ENCODE data around the gene RFXAP. TPM values are rescaled to one million over a fixed set of nuclear protein-coding genes. Genes with fewer than 3 reads are reported as not detected.
"Not testable (repeated sequence)": the region's sequence is repeated elsewhere in the genome, so short reads cannot be mapped to it uniquely, and the experiment has no call there.

The RFXAP gene
- total and polyA plus RNA-seq, 2 donors (not counting 1 experiment from before 2014, with no cell fraction given), result 1.8 to 4.6 TPM

GRCh38 chr13:36778083-36778671 is 40.8 kb upstream of the RFXAP start:
- no peak overlapping the region for H3K27ac ChIP-seq (ENCODE audit: insufficient read depth, low read length)
- H3K27me3 ChIP-seq (ENCODE audit: control insufficient read depth, insufficient read depth, low read length), result no peaks in the 10 kb centered on the region
- H3K4me1 ChIP-seq (ENCODE audit: control insufficient read depth, extremely low read depth, insufficient read depth, low read length), result no peaks in the 10 kb centered on the region
- no peaks in the 10 kb centered on the region for H3K9me3 ChIP-seq (ENCODE audit: control insufficient read depth, insufficient read depth, low read depth, low read length)
- no peaks in the 10 kb centered on the region for H3K36me3 ChIP-seq (ENCODE audit: control insufficient read depth, insufficient read depth, low read length)
- no peak overlapping the region for H3K4me2 ChIP-seq (ENCODE audit: extremely low read depth, insufficient read depth, low read length)
- TF ChIP-seq EZH2 (IDR thresholded peaks at IDR 0.05; ENCODE audit: low read length, missing control alignments) (no peak), CTCF (conservative IDR thresholded peaks at IDR 0.05 in 1 of 2, IDR thresholded peaks at IDR 0.05 in 1 of 2; ENCODE audit: low read depth in 1 of 2, low read length in 2 of 2) (no peak)
- peak; percentile 61 to 97 for DNase-seq (ENCODE audit: low read depth in 2 of 2)
- no peaks in the 10 kb centered on the region for H4K20me1 ChIP-seq (ENCODE audit: control insufficient read depth, extremely low read depth, insufficient read depth, low read length)
- no peak overlapping the region for H2AFZ ChIP-seq (ENCODE audit: low read length)
- no peaks in the 10 kb centered on the region for H3K79me2 ChIP-seq (ENCODE audit: control insufficient read depth, insufficient read depth, low read length)
- peak overlapping the region in 2 of 4 experiments; percentile 16 to 41 for H3K4me3 ChIP-seq (replicated peaks in 1 of 4; ENCODE audit: control extremely low read depth in 1 of 4, insufficient read depth in 1 of 4, low read depth in 3 of 4, low read length in 4 of 4)
- H3K9ac ChIP-seq (ENCODE audit: insufficient read depth, low read length), result no peak overlapping the region

DNA sequence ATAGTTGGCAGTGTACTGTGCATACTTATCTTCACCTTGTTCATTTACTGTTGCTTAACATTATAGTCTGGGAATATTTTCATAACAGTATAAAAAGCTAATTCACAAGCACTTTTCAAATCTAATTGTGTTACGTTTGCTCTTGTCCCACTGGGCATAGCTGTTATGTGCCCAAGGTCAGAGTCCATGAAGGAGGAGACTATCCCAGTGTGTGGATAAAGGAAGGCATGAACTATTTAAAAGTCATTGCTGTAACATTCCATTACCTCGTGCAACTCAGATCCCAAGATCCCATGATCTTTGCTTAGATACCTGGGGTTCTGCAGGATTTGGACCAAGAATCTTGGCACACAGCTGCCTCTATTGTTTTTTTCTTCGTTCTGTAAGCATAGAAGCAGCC is 35.1 kb upstream of the RFXAP start:
- no peak overlapping the region for H3K4me3 ChIP-seq (replicated peaks in 1 of 4; ENCODE audit: control extremely low read depth in 1 of 4, insufficient read depth in 1 of 4, low read depth in 3 of 4, low read length in 4 of 4)
- H3K9ac ChIP-seq (ENCODE audit: insufficient read depth, low read length), result no peak overlapping the region
- H2AFZ ChIP-seq (ENCODE audit: low read length), result no peak overlapping the region
- DNase-seq (ENCODE audit: low read depth in 2 of 2), result no peak
- H3K27me3 ChIP-seq (ENCODE audit: control insufficient read depth, insufficient read depth, low read length), result no peaks in the 10 kb centered on the region
- TF ChIP-seq EZH2 (IDR thresholded peaks at IDR 0.05; ENCODE audit: low read length, missing control alignments), result no peak
- TF ChIP-seq CTCF (conservative IDR thresholded peaks at IDR 0.05 in 1 of 2, IDR thresholded peaks at IDR 0.05 in 1 of 2; ENCODE audit: low read depth in 1 of 2, low read length in 2 of 2), result no peak
- H3K36me3 ChIP-seq (ENCODE audit: control insufficient read depth, insufficient read depth, low read length), result no peaks in the 10 kb centered on the region
- no peaks in the 10 kb centered on the region for H4K20me1 ChIP-seq (ENCODE audit: control insufficient read depth, extremely low read depth, insufficient read depth, low read length)
- H3K9me3 ChIP-seq (ENCODE audit: control insufficient read depth, insufficient read depth, low read depth, low read length), result no peaks in the 10 kb centered on the region
- no peaks in the 10 kb centered on the region for H3K79me2 ChIP-seq (ENCODE audit: control insufficient read depth, insufficient read depth, low read length)
- no peak overlapping the region for H3K4me2 ChIP-seq (ENCODE audit: extremely low read depth, insufficient read depth, low read length)
- no peaks in the 10 kb centered on the region for H3K4me1 ChIP-seq (ENCODE audit: control insufficient read depth, extremely low read depth, insufficient read depth, low read length)
- no peak overlapping the region for H3K27ac ChIP-seq (ENCODE audit: insufficient read depth, low read length)

GRCh38 chr13:36786175-36786574 is 32.8 kb upstream of the RFXAP start:
- not testable (repeated sequence) for H3K9me3 ChIP-seq (ENCODE audit: control insufficient read depth, insufficient read depth, low read depth, low read length); H3K27ac ChIP-seq (ENCODE audit: insufficient read depth, low read length); H3K27me3 ChIP-seq (ENCODE audit: control insufficient read depth, insufficient read depth, low read length); H2AFZ ChIP-seq (ENCODE audit: low read length); H3K79me2 ChIP-seq (ENCODE audit: control insufficient read depth, insufficient read depth, low read length); DNase-seq (ENCODE audit: low read depth in 2 of 2); H4K20me1 ChIP-seq (ENCODE audit: control insufficient read depth, extremely low read depth, insufficient read depth, low read length); H3K36me3 ChIP-seq (ENCODE audit: control insufficient read depth, insufficient read depth, low read length); H3K9ac ChIP-seq (ENCODE audit: insufficient read depth, low read length); H3K4me3 ChIP-seq (replicated peaks in 1 of 4; ENCODE audit: control extremely low read depth in 1 of 4, insufficient read depth in 1 of 4, low read depth in 3 of 4, low read length in 4 of 4); H3K4me1 ChIP-seq (ENCODE audit: control insufficient read depth, extremely low read depth, insufficient read depth, low read length); H3K4me2 ChIP-seq (ENCODE audit: extremely low read depth, insufficient read depth, low read length)
